AG09309 (cell line): ENCODE results near the gene TBL1Y.

ENCODE experiments used
- DNase-seq: peaks from one replicate; pipeline ENCODE4 v3.0.0-alpha.2; 2010; ENCODE audit warnings: low read depth
- H3K4me3 ChIP-seq: 2 replicates; pipeline ENCODE4 v1.5.1; 2011; ENCODE audit warnings: mild to moderate bottlenecking, low read depth, low read length, moderate library complexity; ENCODE audit not compliant: control insufficient read depth
- CTCF ChIP-seq: IDR thresholded peaks from 2 replicates; pipeline ENCODE4 v1.5.1; 2011; ENCODE audit warnings: mild to moderate bottlenecking, low read depth, low read length, inconsistent platforms; ENCODE audit not compliant: insufficient read depth, control insufficient read depth; ENCODE audit errors: missing control alignments

The TBL1Y gene

GRCh38 chrY:7122202-7122601 lies 211.7 kb downstream of the TBL1Y start:
- TF ChIP-seq CTCF, result no peak
- H3K4me3 ChIP-seq, result no peak overlapping the region
- no peak for DNase-seq

- TF ChIP-seq CTCF, result no peak
- H3K4me3 ChIP-seq, result no peak overlapping the region
- DNase-seq, result no peak
Measured at GRCh38 chrY:7125136-7126056, 214.9 kb downstream of the TBL1Y start.

DNA sequence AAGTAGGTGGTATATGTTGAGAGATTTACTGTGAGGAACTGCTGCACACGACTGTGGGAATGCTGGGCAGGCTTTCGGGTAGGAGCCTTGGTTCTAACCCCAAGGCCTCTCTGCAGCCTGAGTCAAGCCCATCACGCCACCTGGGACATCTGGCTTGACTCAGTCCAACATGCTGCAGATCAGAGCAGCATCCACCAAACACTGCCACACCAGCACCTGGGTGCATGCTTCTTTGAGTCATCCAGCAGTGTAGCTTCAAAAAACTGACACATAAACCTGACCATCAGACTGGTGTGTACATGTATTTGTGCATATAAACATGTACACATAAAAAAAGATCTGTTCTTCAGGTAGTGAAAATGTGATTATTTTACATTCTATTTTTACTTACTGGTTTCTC lies 217.7 kb downstream of the TBL1Y start:
- DNase-seq, result no peak
- H3K4me3 ChIP-seq, result no peak overlapping the region
- TF ChIP-seq CTCF, result no peak
